GM18867 (cell line): ENCODE measurements around the gene OR2L3.
"Not testable (repeated sequence)": the region's sequence is repeated elsewhere in the genome, so short reads cannot be mapped to it uniquely, and the experiment has no call there.

ENCODE experiments used
- ATAC-seq: cut with Tn5 transposase; IDR thresholded peaks from one replicate; pipeline ENCODE4 v1.9.1; 2021; ENCODE audit warnings: mild to moderate bottlenecking, moderate library complexity; ENCODE audit not compliant: unreplicated experiment

The OR2L3 gene, protein sequence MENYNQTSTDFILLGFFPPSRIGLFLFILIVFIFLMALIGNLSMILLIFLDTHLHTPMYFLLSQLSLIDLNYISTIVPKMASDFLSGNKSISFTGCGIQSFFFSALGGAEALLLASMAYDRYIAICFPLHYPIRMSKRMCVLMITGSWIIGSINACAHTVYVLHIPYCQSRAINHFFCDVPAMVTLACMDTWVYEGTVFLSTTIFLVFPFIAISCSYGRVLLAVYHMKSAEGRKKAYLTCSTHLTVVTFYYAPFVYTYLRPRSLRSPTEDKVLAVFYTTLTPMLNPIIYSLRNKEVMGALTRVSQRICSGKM

GRCh38 chr1:248046536-248046935 is at the start of gene OR2L3:
OR2L3 (plus strand) TSS chr1:248046836; CDS start chr1:248060682, 13,846 bp downstream.
- no peak for ATAC-seq

DNA sequence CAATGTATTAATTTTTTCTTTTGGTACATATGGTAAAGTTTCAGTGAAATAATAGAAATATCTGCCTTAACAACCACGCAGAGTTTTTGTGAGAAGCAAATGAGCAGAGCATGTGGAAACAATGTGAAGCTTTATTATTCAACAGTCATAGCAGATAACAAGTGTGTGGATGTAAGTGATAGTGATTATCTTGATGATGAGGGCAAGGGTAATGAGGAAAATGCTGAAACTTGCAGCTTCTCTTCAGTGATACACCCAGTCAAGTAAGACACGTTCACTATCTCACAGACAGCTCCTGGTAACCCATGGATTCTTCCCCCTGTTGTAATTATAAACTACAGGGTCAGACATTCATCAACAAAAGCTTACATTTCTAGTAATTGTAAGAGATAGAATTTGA is 47.8 kb upstream of the OR2L3 start:
- ATAC-seq, result no peak

GRCh38 chr1:248000169-248000568 is 46.5 kb upstream of the OR2L3 start:
- no peak for ATAC-seq

- no peak for ATAC-seq
These were observed 38.9 kb upstream of the OR2L3 start for GRCh38 chr1:248007778-248008177.

GRCh38 chr1:248009681-248010080 is 37.0 kb upstream of the OR2L3 start:
- no peak for ATAC-seq

DNA sequence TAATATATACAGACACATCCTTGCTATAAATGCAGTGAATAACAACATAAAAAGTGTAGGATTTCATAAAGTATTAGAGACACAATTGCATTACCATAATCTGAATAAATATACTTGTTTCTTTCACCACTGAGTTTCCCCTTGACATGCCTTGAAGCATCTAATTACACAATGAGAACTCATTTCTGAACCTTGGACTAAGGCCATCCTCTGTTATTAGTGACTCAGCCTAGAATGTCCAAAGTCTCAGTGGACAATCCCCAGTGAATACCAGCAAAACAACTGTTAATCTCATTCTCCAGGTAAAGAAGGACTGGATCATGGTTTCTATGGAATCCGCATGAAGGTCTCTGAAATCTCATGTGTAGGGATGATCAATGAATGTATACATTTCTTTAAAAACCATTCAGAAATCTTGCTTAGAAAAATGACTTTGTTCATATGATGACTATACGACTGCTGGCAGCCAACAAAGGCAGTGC is 33.4 kb upstream of the OR2L3 start, which contains the start of gene OR2L5:
Gene OR2L5, plus strand, starts transcription at position 432 of the 482 bp plus-strand sequence. CDS start 8,288 bp downstream, outside the sequence.
- ATAC-seq, result no peak

DNA sequence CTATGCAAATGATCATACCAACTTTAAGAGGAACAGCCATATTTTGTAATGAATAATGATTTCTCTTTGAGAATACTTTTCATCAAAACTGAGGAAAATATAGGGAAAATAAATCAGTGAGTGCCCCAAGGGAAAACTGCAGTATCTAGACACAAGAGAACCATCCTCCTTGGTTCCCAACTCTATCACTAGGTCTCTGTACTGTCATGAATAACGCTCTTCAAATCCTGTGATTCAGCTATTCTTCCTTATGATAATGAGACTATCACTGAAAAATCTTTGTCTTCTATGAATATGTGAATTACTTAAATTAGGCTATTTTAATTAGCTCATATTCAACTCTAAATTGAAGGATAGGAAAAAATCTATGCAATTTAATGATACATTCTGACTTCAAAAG is 30.8 kb upstream of the OR2L3 start:
- no peak for ATAC-seq

DNA sequence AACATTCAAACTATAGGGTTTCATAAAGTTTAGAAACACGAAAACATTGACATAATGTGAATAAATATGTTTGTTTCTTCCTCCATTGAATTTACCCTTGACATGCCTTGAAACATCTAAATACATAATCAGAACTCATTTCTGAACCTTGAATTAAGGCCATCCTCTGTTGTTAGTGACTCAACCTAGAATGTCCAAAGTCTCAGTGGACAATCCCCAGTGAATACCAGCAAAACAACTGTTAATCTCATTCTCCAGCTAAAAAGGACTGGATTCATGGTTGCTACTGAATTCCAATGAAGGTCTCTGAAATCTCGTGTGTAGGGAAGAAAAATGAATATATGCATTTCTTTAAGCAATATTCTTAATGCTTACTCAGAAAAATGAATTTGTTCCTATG is 16.9 kb upstream of the OR2L3 start, which contains the start of gene OR2L2:
Gene OR2L2, plus strand, starts transcription at position 301 of the 400 bp plus-strand sequence. CDS start 8,198 bp downstream, outside the sequence.
- no peak for ATAC-seq

GRCh38 chr1:248045209-248045608 is 1.4 kb upstream of the OR2L3 start:
- ATAC-seq, result peak; percentile 64

GRCh38 chr1:248047008-248047407 is 372 bp downstream of the OR2L3 start:
- no peak for ATAC-seq

GRCh38 chr1:248054671-248055070 is 8.0 kb downstream of the OR2L3 start:
- no peak for ATAC-seq

- ATAC-seq, result no peak
These were observed 8.6 kb downstream of the OR2L3 start for GRCh38 chr1:248055261-248055660.

DNA sequence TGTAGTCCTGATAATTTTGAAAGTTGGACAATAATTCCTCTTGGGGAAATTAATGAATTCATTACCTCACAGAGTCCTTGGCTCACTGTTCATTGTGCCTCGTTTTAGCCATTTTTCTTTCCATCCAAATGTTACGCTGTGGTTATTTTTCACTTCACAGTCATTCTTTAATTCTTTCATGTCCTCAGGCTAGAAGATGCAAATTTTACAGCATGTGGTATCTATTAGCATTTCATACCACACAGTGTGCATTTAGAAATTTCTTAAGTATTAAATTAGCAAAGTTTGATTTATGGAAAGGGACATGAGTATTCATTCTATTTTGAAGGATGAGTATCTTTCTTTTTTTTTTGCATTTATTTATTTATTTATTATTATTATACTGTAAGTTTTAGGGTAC is 18.4 kb downstream of the OR2L3 start:
- ATAC-seq, result no peak

DNA sequence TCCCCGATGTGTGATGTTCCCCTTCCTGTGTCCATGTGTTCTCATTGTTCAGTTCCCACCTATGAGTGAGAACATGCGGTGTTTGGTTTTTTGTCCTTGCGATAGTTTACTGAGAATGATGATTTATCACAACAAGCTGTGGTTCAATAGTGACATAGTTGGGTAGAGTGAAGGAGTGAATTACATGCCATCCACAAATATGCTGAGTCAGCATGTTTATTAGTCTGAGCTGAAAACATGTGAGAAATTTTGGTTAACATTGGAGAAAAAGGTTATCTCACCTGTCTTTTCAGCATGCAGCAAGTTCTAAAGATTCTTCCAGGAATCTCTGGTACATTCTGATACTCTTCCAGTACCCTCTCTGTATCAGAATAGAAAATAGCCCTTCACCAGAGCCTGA is 19.0 kb downstream of the OR2L3 start:
- ATAC-seq, result no peak

DNA sequence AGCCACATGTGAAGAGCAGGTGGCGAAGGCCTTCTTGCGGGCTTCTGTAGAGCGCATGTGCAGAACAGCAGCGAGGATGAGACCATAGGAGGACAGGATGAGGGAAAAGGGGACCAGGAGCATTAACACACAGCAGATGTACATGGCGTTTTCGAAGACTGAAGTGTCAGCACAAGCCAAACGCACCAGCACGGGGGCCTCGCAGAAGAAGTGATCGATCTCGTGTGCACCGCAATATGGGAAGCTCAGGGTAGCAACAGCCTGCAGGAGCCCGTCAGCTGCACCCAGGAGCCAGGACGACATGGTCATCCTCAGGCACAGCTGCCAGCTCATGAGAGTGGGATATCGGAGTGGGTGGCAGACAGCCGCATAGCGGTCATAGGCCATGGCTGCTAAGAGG is 37.2 kb downstream of the OR2L3 start:
- ATAC-seq, result not testable (repeated sequence)

DNA sequence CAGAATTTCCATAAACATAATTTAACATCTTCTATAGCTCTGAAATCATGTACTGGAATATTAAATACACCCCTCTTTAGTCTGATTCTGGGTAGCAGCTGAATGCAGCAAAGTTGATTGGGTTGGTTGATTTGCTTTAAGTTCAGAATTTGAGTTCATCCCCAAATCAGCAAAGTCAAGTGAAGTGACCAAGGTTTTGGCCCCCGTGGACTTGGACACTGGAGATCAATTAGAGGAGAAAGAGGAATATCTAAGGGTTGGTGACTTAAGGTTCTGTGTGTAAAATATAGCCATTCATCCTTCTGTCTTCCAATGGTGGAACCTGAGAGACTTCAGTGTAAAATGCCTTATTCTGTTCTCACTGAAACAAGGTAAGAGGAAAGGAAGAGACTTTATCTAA is 48.2 kb downstream of the OR2L3 start, which contains the start of gene OR2L13:
Gene OR2L13, plus strand, starts transcription at position 301 of the 400 bp plus-strand sequence. CDS start 4,192 bp downstream, outside the sequence.
- no peak for ATAC-seq

GRCh38 chr1:248098529-248098928 is 51.9 kb downstream of the OR2L3 start:
- ATAC-seq, result no peak

DNA sequence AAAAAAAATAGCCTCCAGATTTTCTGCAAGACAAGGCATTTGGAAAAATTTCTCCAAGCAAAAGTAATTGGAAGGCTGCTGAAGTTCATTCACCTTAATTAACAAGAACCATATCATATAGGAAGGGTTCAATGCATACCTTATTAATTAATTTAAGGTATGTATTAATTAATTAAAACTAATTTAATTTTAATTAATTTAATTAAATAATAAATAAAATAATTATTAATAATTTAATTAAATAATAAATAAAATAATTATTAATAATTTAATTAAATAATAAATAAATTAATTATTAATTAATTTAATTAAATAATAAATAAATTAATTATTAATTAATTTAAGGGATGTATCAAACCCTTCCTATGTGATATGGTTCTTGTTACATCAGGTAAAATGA is 56.2 kb downstream of the OR2L3 start:
- ATAC-seq, result no peak

DNA sequence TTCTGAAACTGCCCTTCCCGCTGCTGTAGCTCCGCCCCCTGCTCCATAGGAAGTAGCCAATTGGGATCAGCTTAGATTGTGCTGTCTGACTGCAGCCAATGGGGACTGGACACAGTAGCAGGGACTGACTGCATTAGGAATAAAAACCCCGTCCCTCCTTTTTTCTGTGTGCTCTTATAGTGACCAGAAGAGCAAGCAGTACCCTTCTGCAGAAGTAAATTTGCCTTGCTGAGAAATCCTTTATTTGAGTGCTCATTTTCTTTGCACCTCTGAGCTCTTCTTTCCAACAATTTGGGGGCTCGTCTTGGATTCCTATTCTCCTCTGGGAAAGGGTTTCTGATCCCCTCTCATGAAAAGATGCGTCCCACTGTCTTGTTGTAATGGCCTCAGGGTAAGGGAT is 64.5 kb downstream of the OR2L3 start:
- ATAC-seq, result no peak
